Neural cell (in vitro differentiated cells): ENCODE measurements around the gene BMPR1A. TPM values are rescaled to one million over a fixed set of nuclear protein-coding genes. Genes with fewer than 3 reads are reported as not detected.

ENCODE experiments used
- H2AFZ ChIP-seq: fragments of 200-600, 300-800 bp; sonication (generic), shearing (Covaris generic); 2 replicates; pipeline ENCODE4 v1.6.0; 2014; ENCODE audit warnings: low read depth, mild to moderate bottlenecking, antibody characterized with exemption, low read length, moderate library complexity
- H3F3A ChIP-seq: fragments of 200-600 bp; shearing (Covaris generic); 2 replicates; pipeline ENCODE4 v1.6.1; 2016; ENCODE audit warnings: mild to moderate bottlenecking, moderate library complexity, mixed read lengths, antibody characterized with exemption, low read length; ENCODE audit not compliant: insufficient read depth, poor library complexity, severe bottlenecking
- H3K27ac ChIP-seq: fragments of 200-600, 300-800 bp; sonication (generic), shearing (Covaris generic); 2 replicates; pipeline ENCODE4 v1.5.1; 2014; ENCODE audit warnings: mild to moderate bottlenecking, low read length, moderate library complexity
- H3K27me3 ChIP-seq: fragments of 300-800, 200-600 bp; sonication (generic), shearing (Covaris generic); 2 replicates; pipeline ENCODE4 v1.6.0; 2014; ENCODE audit warnings: mild to moderate bottlenecking, low read depth, low read length, moderate library complexity; ENCODE audit not compliant: insufficient read depth
- H3K36me3 ChIP-seq: fragments of 300-800, 200-600 bp; sonication (generic), shearing (Covaris generic); 2 replicates; pipeline ENCODE4 v1.5.1; 2014; ENCODE audit warnings: mild to moderate bottlenecking, antibody characterized with exemption, low read length, moderate library complexity; ENCODE audit not compliant: insufficient read depth
- H3K4me2 ChIP-seq: fragments of 300-800, 200-600 bp; sonication (generic), shearing (Covaris generic); 2 replicates; pipeline ENCODE4 v1.6.0; 2014; ENCODE audit warnings: mild to moderate bottlenecking, low read length
- H3K4me3 ChIP-seq: fragments of 300-800, 200-600 bp; sonication (generic), shearing (Covaris generic); 2 replicates; pipeline ENCODE4 v1.5.1; 2014; ENCODE audit warnings: mild to moderate bottlenecking, low read length, moderate library complexity
- H3K79me2 ChIP-seq: fragments of 200-600 bp; shearing (Covaris generic); replicated peaks from 2 replicates; pipeline ENCODE4 v1.6.0; 2014; ENCODE audit warnings: mild to moderate bottlenecking, low read length, moderate library complexity; ENCODE audit not compliant: insufficient read depth
- H3K9ac ChIP-seq: fragments of 300-800, 200-600 bp; sonication (generic), shearing (Covaris generic); 2 replicates; pipeline ENCODE4 v1.6.1; 2016; ENCODE audit warnings: mild to moderate bottlenecking, low read length, mixed read lengths
- H3K9me2 ChIP-seq: fragments of 200-600 bp; shearing (Covaris generic); 2 replicates; pipeline ENCODE4 v1.6.1; 2016; ENCODE audit warnings: mild to moderate bottlenecking, low read length, mixed read lengths; ENCODE audit not compliant: insufficient read depth
- H3K9me3 ChIP-seq: fragments of 200-600, 300-800 bp; sonication (generic), shearing (Covaris generic); 2 replicates; pipeline ENCODE4 v1.6.1; 2016; ENCODE audit warnings: mild to moderate bottlenecking, mixed run types, low read length, moderate library complexity, mixed read lengths
- H4K20me1 ChIP-seq: fragments of 200-600 bp; shearing (Covaris generic); 2 replicates; pipeline ENCODE4 v1.6.1; 2016; ENCODE audit warnings: mild to moderate bottlenecking, mixed run types; ENCODE audit not compliant: insufficient read depth
- EP300 ChIP-seq: fragments of 450-650 bp; conservative IDR thresholded peaks from 2 replicates; pipeline ENCODE4 v1.6.1; 2014; ENCODE audit warnings: antibody characterized with exemption, mild to moderate bottlenecking, moderate library complexity; ENCODE audit not compliant: poor library complexity, severe bottlenecking
- EZH2 ChIP-seq: fragments of 200-600, 300-800 bp; shearing (Covaris generic), sonication (generic); IDR thresholded peaks from 2 replicates; pipeline ENCODE4 v1.6.1; 2014; ENCODE audit warnings: antibody characterized with exemption, low read length, borderline replicate concordance, mild to moderate bottlenecking; ENCODE audit not compliant: insufficient read depth, poor library complexity, severe bottlenecking
- MXI1 ChIP-seq: fragments of 450-650 bp; conservative IDR thresholded peaks from 2 replicates; pipeline ENCODE4 v1.6.1; 2014; ENCODE audit warnings: antibody characterized with exemption, mild to moderate bottlenecking; ENCODE audit not compliant: poor library complexity, severe bottlenecking
- POLR2AphosphoS5 ChIP-seq: IDR thresholded peaks from 2 replicates; pipeline ENCODE4 v1.6.1; 2012
- RAD21 ChIP-seq: fragments of 450-650 bp; conservative IDR thresholded peaks from 2 replicates; pipeline ENCODE4 v1.6.1; 2014; ENCODE audit warnings: antibody characterized with exemption, mild to moderate bottlenecking, moderate library complexity
- SMC3 ChIP-seq: fragments of 450-650 bp; conservative IDR thresholded peaks from 2 replicates; pipeline ENCODE4 v1.6.1; 2014; ENCODE audit warnings: antibody characterized with exemption, mild to moderate bottlenecking, moderate library complexity; ENCODE audit not compliant: poor library complexity
- TAF1 ChIP-seq: IDR thresholded peaks from 2 replicates; pipeline ENCODE4 v1.6.1; 2012; ENCODE audit warnings: low read depth
- polyA plus RNA-seq: library from polyadenylated mRNA; depleted of rRNA; stranded (reverse); fragments of >200 nt; gene quantifications from 2 replicates; pipeline ENCODE4 v1.2.3, GENCODE V29; 2014
- TF ChIP-seq, protein P1 (sequence below): fragments of 450-650 bp; IDR thresholded peaks from 2 replicates; pipeline ENCODE4 v1.5.1; 2014; ENCODE audit warnings: antibody characterized with exemption, mild to moderate bottlenecking, moderate library complexity; ENCODE audit not compliant: poor library complexity, severe bottlenecking
- TF ChIP-seq, protein P2 (sequence below): IDR thresholded peaks from 2 replicates; pipeline ENCODE4 v1.6.1; 2012; ENCODE audit warnings: borderline replicate concordance

The BMPR1A gene
- polyA plus RNA-seq, 1 donor from 2014 or later, result 29.9 TPM

DNA sequence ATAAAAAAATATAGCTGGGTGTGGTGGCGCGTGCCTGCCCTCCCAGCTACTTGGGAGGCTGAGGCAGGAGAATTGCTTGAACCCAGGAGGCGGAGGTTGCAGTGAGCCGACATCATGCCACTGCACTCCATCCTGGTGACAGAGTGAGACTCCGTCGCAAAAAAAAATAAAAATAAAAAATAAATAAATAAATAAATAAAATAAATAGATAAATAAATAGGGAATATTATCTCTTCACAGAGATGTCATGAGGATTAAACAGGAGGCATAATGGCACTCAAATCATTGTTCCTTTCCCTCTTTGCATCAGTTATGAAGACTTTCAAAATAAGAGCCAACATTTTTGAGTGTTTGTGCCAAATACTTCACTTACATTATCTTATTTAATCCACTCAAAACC, 32.0 kb upstream of the BMPR1A start:
- Histone ChIP-seq H3K9ac (no peak overlapping the region), H3K27me3 (no peaks in the 10 kb centered on the region), H3K27ac (no peak overlapping the region), H3K79me2 (no peaks in the 10 kb centered on the region), H3F3A (no peaks in the 10 kb centered on the region), H3K9me2 (no peaks in the 10 kb centered on the region), H3K4me3 (no peak overlapping the region), H3K4me2 (no peak overlapping the region), H4K20me1 (no peaks in the 10 kb centered on the region), H2AFZ (no peak overlapping the region), H3K9me3 (no peaks in the 10 kb centered on the region), H3K36me3 (no peaks in the 10 kb centered on the region)
- TF ChIP-seq TAF1 (no peak), MXI1 (no peak), RAD21 (no peak), SMC3 (no peak), EP300 (no peak), EZH2 (no peak), POLR2AphosphoS5 (no peak)
- TF ChIP-seq, protein P1, sequence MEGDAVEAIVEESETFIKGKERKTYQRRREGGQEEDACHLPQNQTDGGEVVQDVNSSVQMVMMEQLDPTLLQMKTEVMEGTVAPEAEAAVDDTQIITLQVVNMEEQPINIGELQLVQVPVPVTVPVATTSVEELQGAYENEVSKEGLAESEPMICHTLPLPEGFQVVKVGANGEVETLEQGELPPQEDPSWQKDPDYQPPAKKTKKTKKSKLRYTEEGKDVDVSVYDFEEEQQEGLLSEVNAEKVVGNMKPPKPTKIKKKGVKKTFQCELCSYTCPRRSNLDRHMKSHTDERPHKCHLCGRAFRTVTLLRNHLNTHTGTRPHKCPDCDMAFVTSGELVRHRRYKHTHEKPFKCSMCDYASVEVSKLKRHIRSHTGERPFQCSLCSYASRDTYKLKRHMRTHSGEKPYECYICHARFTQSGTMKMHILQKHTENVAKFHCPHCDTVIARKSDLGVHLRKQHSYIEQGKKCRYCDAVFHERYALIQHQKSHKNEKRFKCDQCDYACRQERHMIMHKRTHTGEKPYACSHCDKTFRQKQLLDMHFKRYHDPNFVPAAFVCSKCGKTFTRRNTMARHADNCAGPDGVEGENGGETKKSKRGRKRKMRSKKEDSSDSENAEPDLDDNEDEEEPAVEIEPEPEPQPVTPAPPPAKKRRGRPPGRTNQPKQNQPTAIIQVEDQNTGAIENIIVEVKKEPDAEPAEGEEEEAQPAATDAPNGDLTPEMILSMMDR, result no peak
- TF ChIP-seq, protein P2, sequence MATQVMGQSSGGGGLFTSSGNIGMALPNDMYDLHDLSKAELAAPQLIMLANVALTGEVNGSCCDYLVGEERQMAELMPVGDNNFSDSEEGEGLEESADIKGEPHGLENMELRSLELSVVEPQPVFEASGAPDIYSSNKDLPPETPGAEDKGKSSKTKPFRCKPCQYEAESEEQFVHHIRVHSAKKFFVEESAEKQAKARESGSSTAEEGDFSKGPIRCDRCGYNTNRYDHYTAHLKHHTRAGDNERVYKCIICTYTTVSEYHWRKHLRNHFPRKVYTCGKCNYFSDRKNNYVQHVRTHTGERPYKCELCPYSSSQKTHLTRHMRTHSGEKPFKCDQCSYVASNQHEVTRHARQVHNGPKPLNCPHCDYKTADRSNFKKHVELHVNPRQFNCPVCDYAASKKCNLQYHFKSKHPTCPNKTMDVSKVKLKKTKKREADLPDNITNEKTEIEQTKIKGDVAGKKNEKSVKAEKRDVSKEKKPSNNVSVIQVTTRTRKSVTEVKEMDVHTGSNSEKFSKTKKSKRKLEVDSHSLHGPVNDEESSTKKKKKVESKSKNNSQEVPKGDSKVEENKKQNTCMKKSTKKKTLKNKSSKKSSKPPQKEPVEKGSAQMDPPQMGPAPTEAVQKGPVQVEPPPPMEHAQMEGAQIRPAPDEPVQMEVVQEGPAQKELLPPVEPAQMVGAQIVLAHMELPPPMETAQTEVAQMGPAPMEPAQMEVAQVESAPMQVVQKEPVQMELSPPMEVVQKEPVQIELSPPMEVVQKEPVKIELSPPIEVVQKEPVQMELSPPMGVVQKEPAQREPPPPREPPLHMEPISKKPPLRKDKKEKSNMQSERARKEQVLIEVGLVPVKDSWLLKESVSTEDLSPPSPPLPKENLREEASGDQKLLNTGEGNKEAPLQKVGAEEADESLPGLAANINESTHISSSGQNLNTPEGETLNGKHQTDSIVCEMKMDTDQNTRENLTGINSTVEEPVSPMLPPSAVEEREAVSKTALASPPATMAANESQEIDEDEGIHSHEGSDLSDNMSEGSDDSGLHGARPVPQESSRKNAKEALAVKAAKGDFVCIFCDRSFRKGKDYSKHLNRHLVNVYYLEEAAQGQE, result no peak

DNA sequence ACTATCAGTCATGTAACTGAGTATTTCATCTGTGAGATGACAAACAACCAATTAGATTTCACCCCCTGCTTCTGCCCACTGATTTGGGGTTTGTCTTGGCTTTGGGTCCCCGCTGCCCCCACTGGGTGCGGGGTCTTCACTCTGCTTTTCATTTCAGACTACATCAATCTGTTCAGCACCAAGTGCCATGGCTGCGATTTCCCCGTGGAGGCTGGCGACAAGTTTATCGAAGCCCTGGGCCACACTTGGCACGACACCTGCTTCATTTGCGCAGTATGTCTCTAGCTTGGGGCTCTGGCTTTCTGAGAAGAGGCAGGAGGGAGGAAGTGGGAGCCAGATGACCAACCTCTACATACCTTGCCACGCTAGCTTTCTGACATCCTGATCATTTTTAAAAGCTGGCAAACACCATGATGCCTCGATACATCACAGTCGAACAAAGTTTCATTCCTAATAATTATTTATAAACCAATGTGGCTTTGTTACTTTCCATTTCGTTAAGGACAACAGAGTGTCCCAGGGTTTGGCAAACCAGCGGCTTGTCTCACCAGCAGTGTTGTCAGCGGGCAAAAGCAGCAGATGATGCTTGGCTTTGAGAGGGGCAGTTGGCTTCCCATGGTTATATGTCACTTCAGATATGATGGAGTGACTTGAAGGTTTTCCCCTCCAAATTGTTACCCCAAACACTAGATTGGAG, 30.3 kb upstream of the BMPR1A start:
- Histone ChIP-seq H3K27me3 (no peaks in the 10 kb centered on the region), H3K9me2 (no peaks in the 10 kb centered on the region), H4K20me1 (no peaks in the 10 kb centered on the region), H3F3A (no peaks in the 10 kb centered on the region), H3K79me2 (no peaks in the 10 kb centered on the region), H3K4me2 (no peak overlapping the region), H3K27ac (no peak overlapping the region), H3K9me3 (no peaks in the 10 kb centered on the region), H3K4me3 (no peak overlapping the region), H3K36me3 (no peaks in the 10 kb centered on the region), H2AFZ (no peak overlapping the region), H3K9ac (no peak overlapping the region)
- no peak for TF ChIP-seq EP300
- TF ChIP-seq, protein P2, result no peak
- no peak for TF ChIP-seq POLR2AphosphoS5
- TF ChIP-seq, protein P1, result no peak
- TF ChIP-seq TAF1, result no peak
